Hepatocyte (in vitro differentiated cells): Measurements from ENCODE around the gene CAST.

Source experiments
- CTCF ChIP-seq: fragments of 200-600 bp; sonication (generic); IDR thresholded peaks from 2 replicates; pipeline ENCODE4 v1.5.1; 2016; ENCODE audit warnings: antibody characterized with exemption, mild to moderate bottlenecking; ENCODE audit not compliant: poor library complexity
- EZH2 ChIP-seq: fragments of 200-600 bp; sonication (generic); IDR thresholded peaks from 2 replicates; pipeline ENCODE4 v1.6.1; 2016; ENCODE audit warnings: antibody characterized with exemption, mild to moderate bottlenecking, borderline replicate concordance
- EZH2phosphoT487 ChIP-seq: fragments of 200-600 bp; sonication (generic); IDR thresholded peaks from one replicate; pipeline ENCODE4 v1.6.1; 2018; ENCODE audit warnings: antibody characterized with exemption, mild to moderate bottlenecking, low read depth, moderate library complexity; ENCODE audit not compliant: unreplicated experiment, severe bottlenecking

- TF ChIP-seq CTCF (no peak), EZH2 (no peak), EZH2phosphoT487 (no peak)
Observed at GRCh38 chr5:96772111-96772510, 109.9 kb downstream of the CAST start.
